Fibroblast of the aortic adventitia (primary cell): ENCODE results near the gene PLEKHA1. TPM values are rescaled to one million over a fixed set of nuclear protein-coding genes. Genes with fewer than 3 reads are reported as not detected.

ENCODE experiments used
- DNase-seq: peaks from one replicate; pipeline ENCODE4 v3.0.0-alpha.2; 2010; ENCODE audit warnings: low read depth
- H3K4me3 ChIP-seq: 2 replicates; pipeline ENCODE4 v1.5.1; 2011; ENCODE audit warnings: low read depth, mild to moderate bottlenecking, control low read depth, low read length, moderate library complexity
- CTCF ChIP-seq: IDR thresholded peaks from 2 replicates; pipeline ENCODE4 v1.5.1; 2011; ENCODE audit warnings: mild to moderate bottlenecking, low read length, control low read depth, inconsistent platforms; ENCODE audit not compliant: insufficient read depth
- total RNA-seq: library from RNA; depleted of rRNA; stranded (reverse); fragments of >200 nt; gene quantifications from 2 replicates; pipeline ENCODE4 v1.2.3, GENCODE V29; 2012; ENCODE audit warnings: low replicate concordance

The PLEKHA1 gene
- total RNA-seq, 1 donor, result 29.8 TPM

- no peak overlapping the region for H3K4me3 ChIP-seq
- peak; percentile 95 for DNase-seq
- no peak for TF ChIP-seq CTCF
These were observed 45.5 kb downstream of the PLEKHA1 start for GRCh38 chr10:122419876-122420623.

- no peak for DNase-seq
- TF ChIP-seq CTCF, result no peak
- H3K4me3 ChIP-seq, result no peak overlapping the region
These were observed 46.1 kb downstream of the PLEKHA1 start for GRCh38 chr10:122420624-122421007.

- H3K4me3 ChIP-seq, result no peak overlapping the region
- TF ChIP-seq CTCF, result no peak
- peak; percentile 30 for DNase-seq
These were observed 46.6 kb downstream of the PLEKHA1 start for GRCh38 chr10:122421054-122421625.

- no peak for TF ChIP-seq CTCF
- H3K4me3 ChIP-seq, result no peak overlapping the region
- DNase-seq, result peak; percentile 17
These were observed 47.2 kb downstream of the PLEKHA1 start for GRCh38 chr10:122421742-122422141.

- no peak overlapping the region for H3K4me3 ChIP-seq
- no peak for TF ChIP-seq CTCF
- no peak for DNase-seq
These were observed 47.9 kb downstream of the PLEKHA1 start for GRCh38 chr10:122422266-122422989.

- DNase-seq, result no peak
- no peak overlapping the region for H3K4me3 ChIP-seq
- TF ChIP-seq CTCF, result no peak
These were observed 49.6 kb downstream of the PLEKHA1 start for GRCh38 chr10:122424059-122424458.
